ENCODE data around the gene ENO2.

The ENO2 gene

DNA sequence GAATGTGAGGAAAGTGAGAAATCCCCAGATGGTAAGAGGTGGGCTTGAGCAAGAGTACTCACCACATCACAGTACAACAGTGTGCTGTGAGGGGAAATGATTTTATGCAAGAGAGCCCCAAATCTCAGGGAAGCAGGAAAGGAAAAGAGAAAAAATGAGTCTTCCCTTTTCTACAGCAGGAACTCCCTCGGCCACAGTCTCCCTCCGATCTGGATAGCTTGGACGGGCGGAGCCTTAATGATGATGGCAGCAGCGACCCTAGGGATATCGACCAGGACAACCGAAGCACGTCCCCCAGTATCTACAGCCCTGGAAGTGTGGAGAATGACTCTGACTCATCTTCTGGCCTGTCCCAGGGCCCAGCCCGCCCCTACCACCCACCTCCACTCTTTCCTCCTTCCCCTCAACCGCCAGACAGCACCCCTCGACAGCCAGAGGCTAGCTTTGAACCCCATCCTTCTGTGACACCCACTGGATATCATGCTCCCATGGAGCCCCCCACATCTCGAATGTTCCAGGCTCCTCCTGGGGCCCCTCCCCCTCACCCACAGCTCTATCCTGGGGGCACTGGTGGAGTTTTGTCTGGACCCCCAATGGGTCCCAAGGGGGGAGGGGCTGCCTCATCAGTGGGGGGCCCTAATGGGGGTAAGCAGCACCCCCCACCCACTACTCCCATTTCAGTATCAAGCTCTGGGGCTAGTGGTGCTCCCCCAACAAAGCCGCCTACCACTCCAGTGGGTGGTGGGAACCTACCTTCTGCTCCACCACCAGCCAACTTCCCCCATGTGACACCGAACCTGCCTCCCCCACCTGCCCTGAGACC is 21.2 kb downstream of the ENO2 start:
- TF ChIP-seq, protein P1, sequence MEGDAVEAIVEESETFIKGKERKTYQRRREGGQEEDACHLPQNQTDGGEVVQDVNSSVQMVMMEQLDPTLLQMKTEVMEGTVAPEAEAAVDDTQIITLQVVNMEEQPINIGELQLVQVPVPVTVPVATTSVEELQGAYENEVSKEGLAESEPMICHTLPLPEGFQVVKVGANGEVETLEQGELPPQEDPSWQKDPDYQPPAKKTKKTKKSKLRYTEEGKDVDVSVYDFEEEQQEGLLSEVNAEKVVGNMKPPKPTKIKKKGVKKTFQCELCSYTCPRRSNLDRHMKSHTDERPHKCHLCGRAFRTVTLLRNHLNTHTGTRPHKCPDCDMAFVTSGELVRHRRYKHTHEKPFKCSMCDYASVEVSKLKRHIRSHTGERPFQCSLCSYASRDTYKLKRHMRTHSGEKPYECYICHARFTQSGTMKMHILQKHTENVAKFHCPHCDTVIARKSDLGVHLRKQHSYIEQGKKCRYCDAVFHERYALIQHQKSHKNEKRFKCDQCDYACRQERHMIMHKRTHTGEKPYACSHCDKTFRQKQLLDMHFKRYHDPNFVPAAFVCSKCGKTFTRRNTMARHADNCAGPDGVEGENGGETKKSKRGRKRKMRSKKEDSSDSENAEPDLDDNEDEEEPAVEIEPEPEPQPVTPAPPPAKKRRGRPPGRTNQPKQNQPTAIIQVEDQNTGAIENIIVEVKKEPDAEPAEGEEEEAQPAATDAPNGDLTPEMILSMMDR (IDR thresholded peaks at IDR 0.05; ENCODE audit: low read depth, low read length): no peak
- no peak for DNase-seq (ENCODE audit: extremely low read depth, low read depth)

DNA sequence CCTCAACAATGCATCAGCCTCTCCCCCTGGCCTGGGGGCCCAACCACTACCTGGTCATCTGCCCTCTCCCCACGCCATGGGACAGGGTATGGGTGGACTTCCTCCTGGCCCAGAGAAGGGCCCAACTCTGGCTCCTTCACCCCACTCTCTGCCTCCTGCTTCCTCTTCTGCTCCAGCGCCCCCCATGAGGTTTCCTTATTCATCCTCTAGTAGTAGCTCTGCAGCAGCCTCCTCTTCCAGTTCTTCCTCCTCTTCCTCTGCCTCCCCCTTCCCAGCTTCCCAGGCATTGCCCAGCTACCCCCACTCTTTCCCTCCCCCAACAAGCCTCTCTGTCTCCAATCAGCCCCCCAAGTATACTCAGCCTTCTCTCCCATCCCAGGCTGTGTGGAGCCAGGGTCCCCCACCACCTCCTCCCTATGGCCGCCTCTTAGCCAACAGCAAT is 21.8 kb downstream of the ENO2 start:
- DNase-seq (ENCODE audit: extremely low read depth, low read depth): no peak
- TF ChIP-seq, protein P1 (IDR thresholded peaks at IDR 0.05; ENCODE audit: low read depth, low read length): no peak

DNA sequence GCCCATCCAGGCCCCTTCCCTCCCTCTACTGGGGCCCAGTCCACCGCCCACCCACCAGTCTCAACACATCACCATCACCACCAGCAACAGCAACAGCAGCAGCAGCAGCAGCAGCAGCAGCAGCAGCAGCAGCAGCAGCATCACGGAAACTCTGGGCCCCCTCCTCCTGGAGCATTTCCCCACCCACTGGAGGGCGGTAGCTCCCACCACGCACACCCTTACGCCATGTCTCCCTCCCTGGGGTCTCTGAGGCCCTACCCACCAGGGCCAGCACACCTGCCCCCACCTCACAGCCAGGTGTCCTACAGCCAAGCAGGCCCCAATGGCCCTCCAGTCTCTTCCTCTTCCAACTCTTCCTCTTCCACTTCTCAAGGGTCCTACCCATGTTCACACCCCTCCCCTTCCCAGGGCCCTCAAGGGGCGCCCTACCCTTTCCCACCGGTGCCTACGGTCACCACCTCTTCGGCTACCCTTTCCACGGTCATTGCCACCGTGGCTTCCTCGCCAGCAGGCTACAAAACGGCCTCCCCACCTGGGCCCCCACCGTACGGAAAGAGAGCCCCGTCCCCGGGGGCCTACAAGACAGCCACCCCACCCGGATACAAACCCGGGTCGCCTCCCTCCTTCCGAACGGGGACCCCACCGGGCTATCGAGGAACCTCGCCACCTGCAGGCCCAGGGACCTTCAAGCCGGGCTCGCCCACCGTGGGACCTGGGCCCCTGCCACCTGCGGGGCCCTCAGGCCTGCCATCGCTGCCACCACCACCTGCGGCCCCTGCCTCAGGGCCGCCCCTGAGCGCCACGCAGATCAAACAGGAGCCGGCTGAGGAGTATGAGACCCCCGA is 22.5 kb downstream of the ENO2 start:
- TF ChIP-seq, protein P1 (IDR thresholded peaks at IDR 0.05; ENCODE audit: low read depth, low read length): no peak
- no peak for DNase-seq (ENCODE audit: extremely low read depth, low read depth)

DNA sequence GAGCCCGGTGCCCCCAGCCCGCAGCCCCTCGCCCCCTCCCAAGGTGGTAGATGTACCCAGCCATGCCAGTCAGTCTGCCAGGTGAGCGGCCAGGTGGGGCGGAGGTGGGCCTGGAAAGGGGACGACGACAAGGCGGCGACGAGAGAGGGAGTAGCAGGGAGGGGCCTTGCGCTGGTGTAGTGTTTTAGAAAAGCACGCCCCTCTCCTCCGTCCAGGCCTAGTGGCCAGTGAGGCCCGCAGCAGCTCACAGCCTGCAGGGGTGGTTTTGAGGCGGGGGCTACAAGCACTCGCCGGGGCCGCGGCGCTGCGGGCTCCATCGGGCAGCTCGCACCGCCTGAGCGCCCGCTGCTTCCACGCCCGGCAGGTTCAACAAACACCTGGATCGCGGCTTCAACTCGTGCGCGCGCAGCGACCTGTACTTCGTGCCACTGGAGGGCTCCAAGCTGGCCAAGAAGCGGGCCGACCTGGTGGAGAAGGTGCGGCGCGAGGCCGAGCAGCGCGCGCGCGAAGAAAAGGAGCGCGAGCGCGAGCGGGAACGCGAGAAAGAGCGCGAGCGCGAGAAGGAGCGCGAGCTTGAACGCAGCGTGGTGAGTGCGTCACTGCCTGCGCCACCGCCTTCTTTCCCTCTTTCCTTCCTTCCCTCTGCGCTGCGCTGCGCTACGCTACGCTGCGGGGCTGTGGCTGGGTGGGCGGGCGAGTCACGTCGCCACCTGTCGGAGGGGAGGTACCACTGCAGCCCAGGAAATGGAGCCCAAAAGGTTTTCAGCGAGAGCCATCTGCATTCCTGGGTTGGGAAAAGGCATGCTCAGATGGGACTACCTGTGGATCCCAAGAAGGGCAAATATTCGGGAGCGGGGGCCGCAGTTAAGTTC is 23.3 kb downstream of the ENO2 start:
- TF ChIP-seq, protein P1 (IDR thresholded peaks at IDR 0.05; ENCODE audit: low read depth, low read length): peak; percentile 93
- peak; percentile 73 for DNase-seq (ENCODE audit: extremely low read depth, low read depth)

DNA sequence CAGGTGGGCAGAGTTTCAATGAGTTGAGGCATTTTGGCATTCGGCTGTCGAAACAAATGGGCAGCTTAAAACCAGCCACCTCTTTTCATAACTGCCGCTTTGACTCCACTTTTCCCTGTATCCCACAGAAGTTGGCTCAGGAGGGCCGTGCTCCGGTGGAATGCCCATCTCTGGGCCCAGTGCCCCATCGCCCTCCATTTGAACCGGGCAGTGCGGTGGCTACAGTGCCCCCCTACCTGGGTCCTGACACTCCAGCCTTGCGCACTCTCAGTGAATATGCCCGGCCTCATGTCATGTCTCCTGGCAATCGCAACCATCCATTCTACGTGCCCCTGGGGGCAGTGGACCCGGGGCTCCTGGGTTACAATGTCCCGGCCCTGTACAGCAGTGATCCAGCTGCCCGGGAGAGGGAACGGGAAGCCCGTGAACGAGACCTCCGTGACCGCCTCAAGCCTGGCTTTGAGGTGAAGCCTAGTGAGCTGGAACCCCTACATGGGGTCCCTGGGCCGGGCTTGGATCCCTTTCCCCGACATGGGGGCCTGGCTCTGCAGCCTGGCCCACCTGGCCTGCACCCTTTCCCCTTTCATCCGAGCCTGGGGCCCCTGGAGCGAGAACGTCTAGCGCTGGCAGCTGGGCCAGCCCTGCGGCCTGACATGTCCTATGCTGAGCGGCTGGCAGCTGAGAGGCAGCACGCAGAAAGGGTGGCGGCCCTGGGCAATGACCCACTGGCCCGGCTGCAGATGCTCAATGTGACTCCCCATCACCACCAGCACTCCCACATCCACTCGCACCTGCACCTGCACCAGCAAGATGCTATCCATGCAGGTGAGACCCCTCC is 24.2 kb downstream of the ENO2 start:
- DNase-seq (ENCODE audit: extremely low read depth, low read depth): no peak
- TF ChIP-seq, protein P1 (IDR thresholded peaks at IDR 0.05; ENCODE audit: low read depth, low read length): no peak

DNA sequence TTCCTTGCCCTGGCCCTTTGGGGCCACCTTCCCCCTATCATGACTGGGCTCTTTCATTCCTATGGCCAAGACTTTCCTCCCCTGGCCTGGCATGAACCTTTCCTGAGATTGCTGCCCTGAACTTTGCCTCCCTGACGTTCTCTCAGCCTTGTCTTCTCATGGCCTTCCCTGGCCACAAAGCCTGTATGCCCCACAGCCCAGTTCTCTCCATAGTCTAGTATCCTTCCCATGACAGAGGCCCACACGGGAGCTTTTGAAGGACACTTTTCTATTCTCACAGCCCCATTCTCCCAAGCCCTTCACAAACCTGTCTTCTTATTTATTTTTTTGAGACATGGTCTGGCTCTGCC is 24.8 kb downstream of the ENO2 start:
- DNase-seq (ENCODE audit: extremely low read depth, low read depth): no peak
- TF ChIP-seq, protein P1 (IDR thresholded peaks at IDR 0.05; ENCODE audit: low read depth, low read length): no peak

Data from AG09319 (cell line).